Measurements from ENCODE around the gene KCNC4.

DNA sequence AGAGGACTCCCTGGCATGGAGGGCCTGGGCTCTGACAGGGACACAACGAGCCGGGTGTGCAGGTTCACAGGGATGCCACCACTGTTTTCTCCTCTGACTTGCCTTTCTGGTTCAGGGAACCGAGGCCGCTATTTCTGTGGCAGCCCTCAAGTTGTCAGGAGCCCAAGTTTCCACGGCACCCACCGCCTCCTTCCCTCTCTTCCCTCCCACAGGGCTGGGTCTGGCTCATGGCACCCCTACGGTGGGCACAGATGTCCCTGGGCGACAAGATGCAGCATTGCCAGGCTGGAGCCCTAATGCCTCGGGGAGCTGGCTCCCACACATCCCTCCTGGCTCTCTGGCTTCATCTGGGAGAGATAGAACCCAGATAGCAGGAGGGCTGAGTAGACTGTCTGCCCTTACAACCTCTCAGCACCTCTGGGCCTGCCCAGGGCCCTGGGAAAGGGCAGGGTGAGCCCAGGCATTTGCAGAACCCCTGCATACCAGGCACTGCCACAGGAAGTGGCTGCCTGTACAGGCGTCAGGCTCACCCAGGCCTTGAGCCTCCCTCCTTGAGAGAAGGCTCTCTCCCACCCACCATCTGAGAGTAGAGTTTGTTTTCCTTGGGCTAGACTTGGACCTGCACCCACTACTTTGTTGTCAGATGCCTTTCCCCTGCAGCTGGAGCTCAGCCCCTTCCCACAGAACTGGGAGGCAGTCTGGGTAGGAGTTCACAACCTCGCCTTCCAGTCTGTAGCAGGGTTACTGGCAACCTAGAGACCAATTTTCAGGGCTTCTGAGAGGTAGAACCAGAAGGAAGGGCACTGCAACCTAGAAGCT, 20.5 kb downstream of the KCNC4 start:
- TF ChIP-seq SUZ12 (IDR thresholded peaks at IDR 0.05) = no peak
- TF ChIP-seq SP1 (IDR thresholded peaks at IDR 0.05) = no peak
- no peak for TF ChIP-seq BHLHE40 (IDR thresholded peaks at IDR 0.05; ENCODE audit: borderline replicate concordance)
- no peak for TF ChIP-seq L3MBTL2 (conservative IDR thresholded peaks at IDR 0.05)
- TF ChIP-seq FOXM1 (IDR thresholded peaks at IDR 0.05; ENCODE audit: borderline replicate concordance) = no peak
- no peak for TF ChIP-seq HDGF (IDR thresholded peaks at IDR 0.05; ENCODE audit: borderline replicate concordance)
- no peak for TF ChIP-seq ARNT (IDR thresholded peaks at IDR 0.05)
- TF ChIP-seq LEF1 (IDR thresholded peaks at IDR 0.05; ENCODE audit: borderline replicate concordance) = no peak
- no peak for TF ChIP-seq CTBP1 (IDR thresholded peaks at IDR 0.05; ENCODE audit: borderline replicate concordance)
- no peak for TF ChIP-seq ZNF384 (IDR thresholded peaks at IDR 0.05)
- TF ChIP-seq ELF4 (IDR thresholded peaks at IDR 0.05) = no peak
- no peak for TF ChIP-seq FOXK2 (IDR thresholded peaks at IDR 0.05)
- TF ChIP-seq FOXA1 (IDR thresholded peaks at IDR 0.05) = no peak
- TF ChIP-seq, protein P1, sequence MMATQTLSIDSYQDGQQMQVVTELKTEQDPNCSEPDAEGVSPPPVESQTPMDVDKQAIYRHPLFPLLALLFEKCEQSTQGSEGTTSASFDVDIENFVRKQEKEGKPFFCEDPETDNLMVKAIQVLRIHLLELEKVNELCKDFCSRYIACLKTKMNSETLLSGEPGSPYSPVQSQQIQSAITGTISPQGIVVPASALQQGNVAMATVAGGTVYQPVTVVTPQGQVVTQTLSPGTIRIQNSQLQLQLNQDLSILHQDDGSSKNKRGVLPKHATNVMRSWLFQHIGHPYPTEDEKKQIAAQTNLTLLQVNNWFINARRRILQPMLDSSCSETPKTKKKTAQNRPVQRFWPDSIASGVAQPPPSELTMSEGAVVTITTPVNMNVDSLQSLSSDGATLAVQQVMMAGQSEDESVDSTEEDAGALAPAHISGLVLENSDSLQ (IDR thresholded peaks at IDR 0.05) = no peak
